DLD1 (cell line): Measurements from ENCODE around the gene SATB2.

Experiments
- in situ Hi-C: cut with HindIII; loops from 2 replicates; pipeline ENCODE4 v1.10.0; 2017; ENCODE audit warnings: low sequenced_read_pairs

SATB2 gene

DNA sequence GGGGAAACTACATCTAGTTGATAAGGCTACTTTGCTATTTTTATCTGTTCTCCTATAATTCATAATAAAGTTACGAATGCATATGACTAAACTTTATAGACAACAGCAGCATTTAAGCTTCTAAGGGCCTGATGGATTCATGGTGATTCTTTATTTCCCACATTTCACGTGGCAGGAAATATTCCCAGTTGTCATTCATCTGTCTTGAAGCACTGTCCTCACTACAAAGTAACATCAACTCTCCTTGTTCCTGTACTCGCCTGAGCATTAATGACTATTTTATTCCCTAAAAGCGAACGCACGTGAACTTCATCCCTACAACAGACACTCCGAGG, 2.6 kb downstream of the SATB2 start:
- in situ Hi-C loops: no loop called here

DNA sequence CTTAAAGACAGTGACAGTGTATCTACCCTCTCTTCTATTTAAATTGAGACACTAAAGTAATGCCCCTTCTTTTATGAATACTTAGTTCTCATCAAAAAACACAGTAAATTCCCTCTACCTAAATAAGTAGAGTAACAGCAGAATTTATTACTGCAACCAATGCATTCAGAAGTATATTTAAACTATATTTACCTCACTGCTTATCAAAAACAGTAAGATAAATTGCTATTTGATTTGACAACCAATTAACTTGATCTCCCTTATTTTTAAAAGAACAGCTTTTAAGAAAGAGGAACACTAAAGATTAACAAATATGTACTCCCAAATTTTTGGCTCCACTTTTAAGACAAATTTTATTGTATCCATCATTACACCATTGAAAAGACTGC, 4.8 kb downstream of the SATB2 start:
- in situ Hi-C loops: no loop called here

DNA sequence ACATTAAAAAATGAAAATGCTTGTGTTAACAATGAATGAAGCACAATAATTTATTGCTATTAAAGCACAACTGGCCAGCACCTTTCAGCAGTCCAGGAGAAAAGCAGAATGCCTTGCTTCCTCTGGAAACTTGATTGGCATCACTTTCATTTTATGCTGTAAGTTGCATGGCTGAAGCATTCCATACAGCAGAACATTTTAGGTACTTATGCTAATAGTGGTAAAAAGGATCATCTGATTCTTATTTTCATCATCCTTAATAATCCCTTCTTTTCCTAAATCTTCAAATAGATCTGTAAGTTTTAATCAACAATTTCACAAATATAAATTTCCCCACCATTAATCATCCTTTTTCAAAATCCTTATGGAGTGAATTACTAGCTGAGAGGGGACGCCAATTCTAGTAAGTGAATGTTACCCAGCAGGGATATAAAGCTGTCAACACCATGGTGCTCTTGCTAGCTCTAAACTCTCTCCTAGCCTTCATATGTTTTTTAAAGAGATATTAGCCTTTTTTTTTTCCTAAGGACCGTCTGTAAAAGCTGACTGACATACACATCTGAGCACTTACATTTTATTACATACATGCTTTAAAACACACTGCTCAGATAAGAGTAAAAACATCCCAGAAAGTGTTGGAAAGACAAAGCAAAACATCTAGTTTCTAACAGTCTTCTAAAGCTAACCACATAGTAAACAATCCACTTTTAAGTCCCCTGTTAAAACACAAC, 5.3 kb downstream of the SATB2 start:
- in situ Hi-C loops: no loop called here

DNA sequence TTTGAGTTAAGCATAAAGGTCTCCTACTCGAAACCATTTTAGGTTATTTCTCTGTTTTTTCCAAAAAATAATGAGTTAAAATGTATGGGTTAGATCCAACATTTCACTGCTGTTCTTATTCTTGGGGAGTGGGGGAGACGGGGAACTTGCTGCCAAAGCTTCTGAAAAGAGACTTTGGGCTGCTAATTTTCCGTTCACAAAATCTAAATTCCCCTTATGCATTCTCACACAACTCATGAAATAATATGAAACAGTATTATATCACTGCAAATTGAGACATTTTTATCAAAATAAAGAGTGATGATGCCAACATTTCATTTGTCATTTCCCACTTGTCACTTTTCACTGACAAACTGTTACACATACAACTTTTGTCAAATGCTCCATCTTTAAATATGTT, 7.8 kb downstream of the SATB2 start:
- in situ Hi-C loops: no loop called here

DNA sequence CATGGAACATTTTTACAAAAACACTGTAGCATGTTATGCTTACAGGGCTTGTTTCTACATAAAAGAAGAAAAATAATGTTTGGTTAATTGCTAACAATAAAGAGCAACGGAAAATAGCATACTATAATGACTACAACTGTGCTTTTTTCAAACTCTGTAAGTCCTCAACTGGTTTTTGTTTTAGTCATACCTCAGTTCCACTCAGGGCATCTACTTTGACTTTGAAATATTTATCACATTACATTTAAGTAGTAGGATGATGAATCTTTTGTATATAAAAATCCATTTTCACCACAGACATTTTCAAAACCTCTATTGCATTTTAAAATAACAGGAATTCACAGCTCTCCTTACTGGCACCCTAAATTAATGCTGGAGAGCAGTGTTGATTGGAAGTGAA, 8.3 kb downstream of the SATB2 start:
- in situ Hi-C loops: no loop called here

DNA sequence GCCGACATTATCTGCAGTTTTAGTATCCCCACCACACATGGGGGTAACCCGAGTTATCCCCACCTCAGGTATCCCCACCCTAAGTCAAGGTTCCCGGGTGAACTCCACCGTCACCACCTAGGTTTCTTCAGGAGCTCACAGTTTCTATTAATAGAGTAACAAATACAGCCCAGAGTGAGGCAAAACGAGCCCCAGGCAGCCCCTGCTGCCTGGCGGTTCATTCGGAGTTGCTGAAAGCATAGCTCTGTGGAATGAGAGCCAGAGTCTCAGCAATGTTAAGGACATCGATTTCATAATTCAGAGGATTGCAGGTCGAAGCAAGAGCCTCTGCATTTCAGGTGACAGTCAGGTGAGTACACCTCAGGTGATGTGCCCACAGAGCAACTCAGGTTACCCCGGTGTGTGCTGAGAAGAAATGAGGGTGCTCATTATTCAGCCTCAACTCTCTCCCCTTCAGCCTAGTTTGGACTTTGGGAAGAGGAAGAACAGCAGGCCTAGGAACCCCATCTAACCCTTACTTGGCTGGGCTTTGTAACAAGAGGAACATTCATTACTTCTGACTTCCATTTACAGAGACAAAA, 10.7 kb downstream of the SATB2 start:
- in situ Hi-C loops: no loop called here

DNA sequence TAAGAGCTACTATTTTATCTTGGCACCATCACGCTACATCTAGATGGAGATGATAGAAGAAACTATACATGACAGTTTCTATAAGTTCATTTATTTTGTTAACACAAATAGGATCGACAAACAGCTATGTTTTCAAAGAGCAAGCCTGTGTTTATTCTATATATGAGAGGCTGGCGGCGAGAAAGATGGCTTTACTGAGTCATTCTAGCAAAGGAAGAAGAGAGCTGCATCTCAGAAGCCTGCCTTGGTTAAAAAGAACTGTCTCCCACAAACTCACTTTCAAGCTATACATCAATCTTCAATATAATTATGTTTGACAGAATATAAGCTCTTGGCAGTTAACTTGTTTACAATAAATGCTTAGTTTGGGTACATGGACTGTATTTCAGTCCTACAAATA, 13.0 kb downstream of the SATB2 start:
- in situ Hi-C loops: no loop called here

DNA sequence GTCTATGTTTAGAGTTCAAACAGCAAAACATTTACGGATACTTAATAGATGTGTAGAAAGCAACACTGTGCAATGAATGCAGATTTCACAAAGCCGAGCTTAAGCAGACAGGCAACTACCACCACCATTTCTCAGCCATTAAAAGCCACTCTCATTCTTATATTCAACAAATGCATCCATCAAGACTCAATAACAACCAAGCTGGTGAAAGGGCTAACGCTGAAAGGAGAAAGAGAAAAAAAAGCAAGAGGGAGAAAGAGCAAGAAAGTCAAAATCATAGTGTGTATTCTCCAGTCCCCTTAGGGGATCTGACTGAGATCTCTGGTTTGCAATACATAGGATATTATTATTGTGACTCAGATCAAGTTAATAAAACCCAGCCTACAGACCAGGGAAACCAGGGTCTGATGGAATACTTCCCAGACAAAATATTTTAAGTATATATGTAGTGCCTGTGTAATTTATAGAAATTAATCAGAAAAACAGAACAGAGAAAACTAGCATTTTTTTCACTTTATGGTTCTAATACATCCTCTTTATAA, 14.1 kb downstream of the SATB2 start:
- in situ Hi-C loops: no loop called here

DNA sequence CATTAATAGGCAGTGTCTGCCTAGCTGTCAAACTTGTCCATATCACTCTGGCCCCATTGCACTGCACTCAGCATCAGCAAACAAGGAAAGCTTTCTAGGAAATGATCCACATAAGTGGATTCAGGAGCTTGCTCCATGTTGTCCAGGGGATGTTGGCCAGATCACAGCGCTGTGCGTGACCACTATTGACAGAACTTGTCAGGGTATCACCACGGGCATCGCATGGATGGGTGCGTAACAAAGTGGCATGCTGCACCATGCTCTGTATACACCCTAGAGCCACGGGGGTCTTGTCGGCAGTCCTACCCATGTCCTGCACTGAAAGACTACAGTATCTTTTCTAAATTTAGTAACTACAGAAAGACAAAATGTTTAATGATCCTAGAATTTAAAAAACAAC, 15.6 kb downstream of the SATB2 start:
- in situ Hi-C loops: no loop called here

DNA sequence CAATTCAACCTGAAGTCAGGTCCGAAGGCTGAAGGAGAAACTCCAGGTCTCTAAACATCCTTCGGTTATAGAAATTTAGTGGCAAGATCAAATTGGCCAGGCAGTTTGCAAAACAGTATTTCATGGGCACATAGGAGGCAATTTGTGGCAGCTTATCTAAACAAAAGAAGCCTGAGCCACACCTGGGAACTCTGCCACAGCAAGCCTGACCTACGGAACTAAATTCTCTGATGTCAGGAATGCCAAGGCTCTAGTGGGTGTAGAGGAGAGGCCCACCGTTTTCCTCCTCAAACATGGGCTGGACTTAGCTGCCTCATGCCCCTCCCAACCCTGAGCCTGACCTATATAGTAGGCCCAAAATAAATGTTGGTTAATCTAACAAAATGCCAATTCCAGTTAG, 16.0 kb downstream of the SATB2 start:
- in situ Hi-C loops: no loop called here

DNA sequence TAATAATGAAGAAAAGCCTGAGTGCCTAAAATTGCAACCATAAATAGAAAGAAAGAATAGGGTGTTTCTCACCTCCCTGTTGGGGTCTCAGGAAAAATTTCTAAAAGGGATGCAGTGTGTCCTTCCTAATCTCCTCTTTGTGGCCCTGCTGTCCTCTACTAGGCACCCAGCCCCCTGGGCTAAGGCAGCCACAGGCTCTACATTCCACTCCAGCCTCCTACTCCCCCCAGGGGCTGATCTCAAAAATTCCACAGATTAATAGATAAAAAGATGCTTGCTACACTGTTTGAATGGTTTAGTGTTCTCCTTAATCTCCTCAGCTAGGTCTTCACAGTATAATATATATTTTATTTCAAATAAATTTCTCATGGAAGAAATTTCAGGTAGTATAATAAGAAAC, 17.6 kb downstream of the SATB2 start:
- in situ Hi-C loops: no loop called here

DNA sequence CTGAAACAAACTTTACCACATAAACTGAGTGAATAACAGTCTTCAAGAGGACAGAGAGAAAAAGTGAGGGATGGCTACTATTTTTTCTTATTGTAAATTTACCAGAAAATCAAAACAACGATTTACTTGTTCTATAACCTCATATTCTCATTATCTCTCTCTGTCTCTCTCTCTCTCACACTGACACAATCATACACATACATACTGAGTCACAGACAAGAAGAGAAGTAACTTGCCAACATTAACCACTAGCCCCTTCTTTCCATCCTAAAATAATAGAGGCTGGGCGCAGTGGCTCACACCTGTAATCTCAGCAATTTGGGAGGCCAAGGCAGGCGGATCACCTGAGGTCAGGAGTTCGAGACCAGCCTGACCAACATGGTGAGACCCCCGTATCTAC, 18.2 kb downstream of the SATB2 start:
- in situ Hi-C loops: no loop called here

DNA sequence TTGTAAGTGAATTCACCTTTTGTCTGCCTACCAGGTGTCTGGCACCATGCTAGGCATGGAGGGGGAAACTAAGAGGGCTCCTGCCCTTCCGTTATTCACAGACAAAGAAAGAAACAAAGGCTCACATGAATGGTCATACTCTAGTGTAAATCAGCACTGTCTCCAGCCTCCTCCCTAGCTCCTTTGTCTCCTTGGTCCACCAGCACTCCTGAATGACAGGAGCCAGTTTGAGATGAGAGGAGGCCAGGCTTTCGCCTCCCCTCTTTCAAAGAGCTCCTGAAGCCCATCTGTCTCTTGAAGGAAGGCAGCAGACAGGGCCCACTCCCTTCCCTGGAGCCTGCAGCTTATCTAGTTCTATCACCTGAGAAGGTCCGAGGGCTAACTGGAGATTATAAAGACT, 18.7 kb downstream of the SATB2 start:
- in situ Hi-C loops: no loop called here

DNA sequence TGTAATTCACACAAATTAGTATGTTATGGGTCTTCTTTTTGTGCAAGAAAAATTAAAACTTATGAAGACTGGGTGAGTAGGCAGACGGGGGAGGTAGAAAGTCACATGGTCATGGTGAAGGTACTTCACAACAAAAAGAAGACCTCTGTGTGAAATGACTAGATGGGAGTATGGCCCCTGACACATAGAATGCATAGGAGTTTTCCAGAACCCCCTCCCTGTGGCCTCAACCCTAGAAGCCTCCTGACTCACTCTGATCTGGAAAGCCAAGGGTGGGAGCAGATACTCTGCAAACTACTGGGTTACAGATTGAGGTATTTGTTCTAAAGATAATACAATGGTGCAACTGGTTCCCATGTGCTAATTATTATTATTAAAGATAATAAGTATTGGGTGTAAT, 23.2 kb downstream of the SATB2 start:
- in situ Hi-C loops: no loop called here

DNA sequence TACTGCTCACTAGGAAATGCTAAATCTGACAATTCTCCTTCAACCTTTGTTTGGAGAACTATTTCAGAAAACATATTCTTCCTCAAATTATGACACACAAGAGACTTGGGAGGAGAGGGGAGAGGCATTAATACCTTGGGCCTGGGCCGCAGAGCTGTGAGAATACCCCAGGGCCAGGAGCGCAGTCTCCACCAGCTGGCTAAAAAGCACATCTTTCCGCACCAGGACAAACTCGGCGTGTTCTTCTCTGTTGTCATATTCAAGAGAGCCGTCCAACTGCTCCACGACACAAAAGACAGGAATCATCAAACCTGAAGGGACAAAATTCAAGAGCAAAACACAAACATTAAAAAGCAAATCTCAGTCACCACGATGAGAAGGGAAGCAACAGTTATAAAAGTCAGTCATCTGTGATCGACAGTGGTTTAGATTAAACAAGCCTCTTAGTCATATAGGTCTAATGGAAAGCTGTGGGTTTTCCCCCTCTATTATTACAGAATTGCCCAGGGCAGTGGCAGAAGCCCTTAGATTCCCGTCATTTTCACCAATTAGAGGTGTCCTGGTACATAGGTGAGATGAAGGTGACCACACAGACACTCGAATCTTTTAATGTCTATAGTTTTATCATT, 24.4 kb downstream of the SATB2 start:
- in situ Hi-C loops: no loop called here

DNA sequence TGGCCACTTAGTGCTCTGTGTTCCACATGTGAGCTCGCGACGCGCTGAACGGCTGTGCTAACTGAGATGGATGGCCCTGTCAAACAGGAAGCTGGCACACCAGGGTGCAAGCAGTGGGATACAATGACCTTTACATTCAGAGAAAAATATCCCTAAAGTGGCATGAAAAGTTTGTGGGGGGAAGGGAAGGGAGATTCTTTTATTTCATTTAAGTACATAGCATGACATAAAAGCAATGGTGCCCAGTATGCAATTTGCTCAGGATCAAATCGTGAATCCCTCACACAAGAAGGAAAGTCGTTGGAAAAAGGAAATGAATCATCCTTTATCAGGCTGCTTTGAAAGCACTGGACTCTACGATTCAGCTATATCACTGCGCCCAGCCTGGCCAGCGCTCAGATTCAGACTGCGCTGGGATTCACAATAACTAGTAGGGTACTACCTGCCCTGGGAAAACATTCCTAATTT, 26.0 kb downstream of the SATB2 start:
- in situ Hi-C loops: no loop called here

DNA sequence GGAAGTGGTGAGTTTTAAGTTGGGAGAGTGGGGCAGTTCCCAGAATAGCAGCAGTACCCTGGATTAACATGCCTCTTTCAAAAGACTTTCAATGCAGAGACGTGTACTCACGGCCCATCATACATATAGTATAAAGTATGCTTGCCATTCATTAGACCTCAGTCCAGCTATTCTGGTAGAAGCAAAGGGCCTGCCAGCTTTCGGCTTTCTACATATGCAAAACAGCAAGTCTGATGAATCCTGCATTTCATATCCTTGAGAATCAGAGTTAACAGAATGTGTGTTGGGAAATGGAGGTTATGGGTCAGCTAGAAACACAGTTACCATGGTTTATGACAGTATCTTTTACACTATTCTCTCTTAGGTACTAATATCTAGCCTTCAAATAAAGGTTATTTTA, 27.5 kb downstream of the SATB2 start:
- in situ Hi-C loops: no loop called here

DNA sequence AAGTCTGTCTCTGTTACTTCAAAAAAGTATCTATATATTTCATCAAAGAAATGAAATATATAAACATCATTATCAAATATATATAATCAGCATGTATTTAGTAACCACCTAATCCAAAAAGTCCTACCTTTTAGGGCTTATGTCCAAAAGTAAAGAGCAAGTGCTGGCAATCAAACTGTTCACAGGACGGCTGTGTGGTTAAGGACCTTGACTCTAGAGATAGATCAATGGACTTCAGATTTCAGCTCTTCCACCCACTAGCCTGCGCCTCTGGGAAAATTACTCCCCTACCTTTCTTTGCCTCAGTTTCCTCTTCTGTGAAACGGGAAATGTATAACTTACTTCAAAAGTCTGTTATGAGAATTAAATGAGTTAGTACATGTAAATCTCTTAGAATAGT, 29.4 kb downstream of the SATB2 start:
- in situ Hi-C loops: no loop called here

DNA sequence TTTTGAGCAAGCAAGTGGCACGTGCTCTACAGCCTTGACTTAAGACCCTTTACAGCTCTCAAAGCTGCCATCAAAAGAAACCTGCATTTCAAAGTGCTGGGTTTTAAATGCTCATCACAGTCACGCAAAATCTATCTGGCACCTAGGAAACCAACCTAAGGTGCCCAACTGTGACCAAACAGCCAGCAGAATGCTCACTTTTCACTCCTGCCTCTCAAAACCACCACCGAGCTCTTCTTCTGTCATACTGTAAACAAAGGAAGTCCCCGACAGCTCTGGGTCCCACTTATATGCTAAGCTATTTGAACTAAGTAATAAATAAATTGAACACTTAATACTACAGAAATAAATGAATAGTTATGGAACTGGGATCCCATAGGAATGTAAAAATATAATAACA, 33.6 kb downstream of the SATB2 start:
- in situ Hi-C loops: no loop called here

DNA sequence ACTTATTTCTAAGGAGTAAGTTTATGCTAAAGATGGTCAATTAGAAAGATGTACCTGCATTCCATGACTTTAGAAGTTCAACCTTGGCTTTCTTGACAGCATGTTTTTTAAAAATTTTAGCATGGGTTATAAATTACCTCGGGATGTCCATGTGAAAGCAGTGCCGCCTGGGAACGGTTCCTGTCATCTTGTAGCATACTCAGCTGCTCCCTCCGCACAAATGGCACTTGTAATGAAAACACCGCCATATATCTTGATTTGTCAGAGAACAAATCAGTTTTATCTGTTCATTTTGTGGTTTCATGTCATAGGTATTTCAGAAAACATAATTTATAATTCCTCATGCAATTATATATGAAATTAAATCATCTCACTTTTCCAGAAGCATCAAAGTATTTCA, 38.3 kb downstream of the SATB2 start:
- in situ Hi-C loops: no loop called here

DNA sequence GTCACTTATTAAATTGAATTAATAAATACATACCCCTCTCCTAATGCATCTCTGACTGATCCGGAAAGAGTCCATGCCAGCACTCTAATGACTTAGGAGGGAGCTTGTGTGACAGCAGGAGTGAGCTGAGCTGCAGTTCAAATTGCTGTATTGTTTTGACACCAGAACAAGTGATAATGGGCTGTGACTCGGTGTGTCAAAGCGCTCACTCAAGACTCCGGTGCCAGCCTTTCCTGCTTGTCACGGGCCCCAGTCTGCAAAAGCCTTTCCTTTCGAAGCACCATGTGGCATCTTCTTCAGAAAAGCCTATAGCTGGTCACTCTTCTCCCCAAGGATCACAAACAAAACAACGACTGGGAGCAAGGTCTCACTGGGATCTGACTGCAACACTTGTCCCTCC, 43.3 kb downstream of the SATB2 start:
- in situ Hi-C loops: no loop called here

DNA sequence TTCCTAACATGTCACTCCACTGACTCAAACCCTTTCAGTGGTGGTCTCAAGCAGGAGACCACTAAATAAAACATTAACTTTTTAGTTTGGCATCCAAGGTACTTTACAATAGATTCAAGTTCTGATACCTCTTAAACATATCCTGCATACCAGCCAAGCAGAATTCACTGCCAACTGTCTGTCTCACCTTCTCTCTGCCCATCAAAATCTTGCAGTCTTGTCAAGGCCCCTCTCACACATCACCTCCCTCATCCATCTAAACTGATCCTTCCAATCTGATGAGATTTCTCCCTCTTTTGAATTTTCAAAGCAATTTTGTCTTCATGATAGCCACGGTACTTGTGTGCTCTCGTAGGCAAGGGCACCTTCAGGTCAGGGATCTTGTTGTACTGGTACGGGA, 43.7 kb downstream of the SATB2 start:
- in situ Hi-C loops: no loop called here
